ENCODE measurements around the gene DPY30. TPM values are rescaled to one million over a fixed set of nuclear protein-coding genes. Genes with fewer than 3 reads are reported as not detected.

DPY30 gene
- total RNA-seq, 1 donor from 2014 or later = 65.5 TPM

DNA sequence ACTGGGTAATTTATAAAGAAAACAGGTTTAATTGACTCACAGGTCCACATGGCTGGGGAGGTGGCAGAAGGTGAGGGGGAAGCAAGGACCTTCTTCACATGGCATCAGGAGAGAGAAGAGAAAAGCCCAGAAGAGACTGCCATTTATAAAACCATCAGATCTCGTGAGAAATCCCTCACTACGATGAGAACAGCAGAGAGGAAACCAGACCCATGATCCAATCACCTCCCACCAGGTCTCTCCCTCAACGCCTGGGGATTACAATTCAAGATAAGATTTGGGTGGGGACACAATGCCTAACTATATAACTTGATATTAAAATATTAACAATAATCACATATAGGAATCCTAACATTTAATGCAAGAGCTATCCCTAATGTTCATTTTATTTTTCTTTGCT, 60.6 kb downstream of the DPY30 start:
- intact Hi-C loops (cut with micrococcal nuclease) = no loop called here

DNA sequence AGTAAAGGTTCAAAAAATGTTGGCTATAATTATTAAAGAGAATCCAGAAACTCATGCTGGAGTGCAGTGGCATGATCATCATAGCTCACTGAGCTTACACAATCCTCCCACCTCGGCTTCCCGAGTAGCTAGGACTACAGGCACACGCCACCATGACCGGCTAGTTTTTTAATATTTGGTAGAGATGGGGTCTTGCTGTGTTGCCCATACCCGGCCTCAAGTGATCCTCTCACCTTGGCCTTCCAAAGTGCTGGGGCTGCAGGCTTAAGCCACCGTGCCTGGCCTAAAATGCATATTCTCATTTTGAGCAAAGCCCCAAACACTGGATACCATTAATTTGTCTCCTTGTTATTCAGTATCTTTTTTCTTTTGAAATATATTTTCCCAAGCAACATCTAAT, 61.2 kb downstream of the DPY30 start:
- intact Hi-C loops (cut with micrococcal nuclease) = no loop called here

Other genes starting within 250 kb of the DPY30 start
- gene MEMO1, start 28.8 kb downstream of the DPY30 start, total RNA-seq = 52.2 and 54.2 TPM in 2 replicates
- gene SPAST, start 23.8 kb upstream of the DPY30 start, total RNA-seq = 20.4 and 21.5 TPM in 2 replicates
- 26.3 and 27.0 TPM in 2 replicates for gene SLC30A6, start 126.1 kb upstream of the DPY30 start, total RNA-seq
- not detected in 2 replicates for gene NLRC4, start 225.1 kb upstream of the DPY30 start, total RNA-seq
- 31.9 and 33.1 TPM in 2 replicates for gene YIPF4, start 238.1 kb upstream of the DPY30 start, total RNA-seq